ENCODE data around the gene C1QTNF12. TPM values are rescaled to one million over a fixed set of nuclear protein-coding genes. Genes with fewer than 3 reads are reported as not detected.

The C1QTNF12 gene
- polyA plus RNA-seq, 1 experiment, result 0.21 TPM

DNA sequence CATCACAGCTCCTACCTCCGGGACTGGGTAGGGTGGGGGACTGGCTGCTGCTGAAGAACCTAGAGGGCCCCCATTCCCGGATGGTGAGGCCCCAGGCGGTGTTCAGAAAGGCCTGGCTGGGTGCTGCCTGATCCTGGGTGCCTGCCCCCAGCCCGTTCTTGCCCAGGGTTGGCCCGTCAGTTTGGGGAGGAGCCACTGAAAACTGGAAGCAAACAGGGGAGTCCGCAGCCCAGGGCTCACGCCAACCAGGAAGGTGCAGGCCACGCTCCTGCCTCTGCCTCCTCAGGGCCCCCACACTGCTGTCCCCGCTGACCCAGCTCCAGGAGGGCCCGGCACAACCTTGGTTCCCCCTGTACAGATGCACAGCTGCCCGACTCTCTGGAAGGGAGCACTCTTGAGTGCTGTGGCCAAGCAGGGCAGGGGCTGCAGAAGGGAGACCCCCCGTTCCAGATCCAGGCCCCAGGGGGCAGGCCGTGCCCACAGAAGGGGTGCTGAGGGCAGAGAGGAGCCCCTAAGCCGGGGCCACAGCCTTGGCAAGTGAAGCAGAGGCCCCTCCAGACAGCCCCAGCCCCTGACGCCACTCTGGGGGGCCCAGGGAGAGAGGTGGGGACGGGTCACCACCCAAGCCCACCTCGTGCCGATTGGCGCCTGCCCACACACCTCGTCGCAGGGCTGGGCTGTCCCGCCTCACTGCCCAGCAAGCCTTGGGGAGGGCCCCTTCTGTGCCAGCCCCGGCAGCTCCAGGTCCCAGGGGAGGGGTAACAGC is 5.5 kb downstream of the C1QTNF12 start:
- Histone ChIP-seq H3K27ac (ENCODE audit: low read depth, low read length) (no peak overlapping the region), H3K4me3 (ENCODE audit: low read depth, low read length) (peak overlapping the region; percentile 31), H3K9me3 (ENCODE audit: control insufficient read depth, insufficient read depth, low read length) (no peaks in the 10 kb centered on the region; the same call in 1 of the 2 replicates), H3K27me3 (ENCODE audit: control insufficient read depth, insufficient read depth, low read length) (no peaks in the 10 kb centered on the region)
- TF ChIP-seq, protein P1, sequence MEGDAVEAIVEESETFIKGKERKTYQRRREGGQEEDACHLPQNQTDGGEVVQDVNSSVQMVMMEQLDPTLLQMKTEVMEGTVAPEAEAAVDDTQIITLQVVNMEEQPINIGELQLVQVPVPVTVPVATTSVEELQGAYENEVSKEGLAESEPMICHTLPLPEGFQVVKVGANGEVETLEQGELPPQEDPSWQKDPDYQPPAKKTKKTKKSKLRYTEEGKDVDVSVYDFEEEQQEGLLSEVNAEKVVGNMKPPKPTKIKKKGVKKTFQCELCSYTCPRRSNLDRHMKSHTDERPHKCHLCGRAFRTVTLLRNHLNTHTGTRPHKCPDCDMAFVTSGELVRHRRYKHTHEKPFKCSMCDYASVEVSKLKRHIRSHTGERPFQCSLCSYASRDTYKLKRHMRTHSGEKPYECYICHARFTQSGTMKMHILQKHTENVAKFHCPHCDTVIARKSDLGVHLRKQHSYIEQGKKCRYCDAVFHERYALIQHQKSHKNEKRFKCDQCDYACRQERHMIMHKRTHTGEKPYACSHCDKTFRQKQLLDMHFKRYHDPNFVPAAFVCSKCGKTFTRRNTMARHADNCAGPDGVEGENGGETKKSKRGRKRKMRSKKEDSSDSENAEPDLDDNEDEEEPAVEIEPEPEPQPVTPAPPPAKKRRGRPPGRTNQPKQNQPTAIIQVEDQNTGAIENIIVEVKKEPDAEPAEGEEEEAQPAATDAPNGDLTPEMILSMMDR (IDR thresholded peaks at IDR 0.05; ENCODE audit: low read depth, low read length), result no peak
- CTCF ChIA-PET, result interaction anchor here (0.6 to 1.4 kb wide), 2 partner anchors 117 to 119 kb away, joined by 3 to 5 read pairs; no protein-coding TSS in a partner anchor
- POLR2A ChIA-PET, result interaction anchor here (0.6 kb wide), 1 partner anchor 10 kb away, joined by 3 read pairs; no protein-coding TSS in a partner anchor
- DNase-seq (ENCODE audit: low read depth, low spot score), result no peak

DNA sequence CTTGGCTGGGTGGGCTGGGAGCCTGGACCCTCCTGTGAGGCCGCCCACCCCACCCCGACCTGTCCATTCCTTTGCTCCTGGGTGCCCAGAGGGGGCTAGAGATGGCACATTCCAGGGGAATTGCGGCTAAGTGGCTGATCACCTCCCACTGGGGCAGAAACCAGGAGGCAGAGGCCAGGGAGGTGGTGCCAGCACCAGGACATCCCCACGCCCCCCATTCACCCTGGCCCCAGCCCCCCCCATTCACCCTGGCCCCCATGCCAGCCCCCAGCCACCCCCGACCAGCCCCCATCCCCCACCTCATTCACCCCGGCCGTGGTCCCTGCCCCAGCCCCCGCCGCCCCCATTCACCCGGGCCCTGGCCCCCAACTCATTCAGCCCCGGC is 6.2 kb downstream of the C1QTNF12 start:
- no peak for DNase-seq (ENCODE audit: low read depth, low spot score)
- TF ChIP-seq, protein P1 (IDR thresholded peaks at IDR 0.05; ENCODE audit: low read depth, low read length), result no peak
- H3K27me3 ChIP-seq (ENCODE audit: control insufficient read depth, insufficient read depth, low read length), result no peaks in the 10 kb centered on the region
- CTCF ChIA-PET, result interaction anchor here (1.4 kb wide), 1 partner anchor 118 kb away, joined by 5 read pairs; no protein-coding TSS in a partner anchor
- H3K27ac ChIP-seq (ENCODE audit: low read depth, low read length), result no peak overlapping the region
- no peaks in the 10 kb centered on the region; the same call in 1 of the 2 replicates for H3K9me3 ChIP-seq (ENCODE audit: control insufficient read depth, insufficient read depth, low read length)
- POLR2A ChIA-PET, result no interaction called here
- no peak overlapping the region for H3K4me3 ChIP-seq (ENCODE audit: low read depth, low read length)

DNA sequence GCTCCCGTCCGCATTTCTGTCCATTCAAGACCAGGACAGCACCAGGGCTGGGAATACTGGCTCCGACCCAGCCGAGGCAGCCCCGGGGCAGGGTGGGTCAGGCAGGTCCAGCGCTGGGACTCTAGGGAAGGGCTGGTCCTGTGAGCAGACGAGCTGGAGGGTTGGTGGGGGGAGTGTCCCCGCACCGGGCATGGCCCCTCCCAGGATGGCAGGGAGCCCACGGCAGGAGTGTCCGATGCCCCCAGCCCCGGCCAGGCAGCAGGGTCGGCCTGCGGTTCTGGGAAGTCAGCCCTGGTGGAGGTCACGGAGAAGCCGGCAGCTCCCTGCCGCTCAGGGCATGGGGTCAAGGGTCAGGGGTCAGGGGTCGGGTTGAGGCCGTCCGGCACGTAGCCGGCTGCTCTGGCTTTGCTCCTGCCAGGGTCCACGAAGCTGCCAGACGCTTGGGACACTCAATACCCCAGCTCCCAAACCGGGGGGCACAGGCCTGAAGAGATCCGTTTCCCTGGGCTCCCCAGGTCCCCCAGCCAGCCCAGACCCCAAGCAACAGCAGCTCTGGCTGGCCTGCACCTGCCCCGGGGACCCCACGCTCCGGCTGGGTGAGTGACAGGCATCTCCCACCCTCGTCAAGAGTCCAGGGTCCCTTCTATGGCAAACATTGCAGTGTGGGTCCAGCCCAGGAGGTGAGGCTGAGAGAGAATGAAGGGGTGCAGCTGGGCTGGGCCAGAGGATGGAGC is 6.7 kb downstream of the C1QTNF12 start:
- ChIA-PET CTCF (interaction anchor here (1.1 to 1.4 kb wide), 2 partner anchors 11 to 118 kb away, joined by 4 to 5 read pairs; no protein-coding TSS in a partner anchor), POLR2A (interaction anchor here (0.5 kb wide), 1 partner anchor 201 kb away, joined by 5 read pairs; no protein-coding TSS in a partner anchor)

GRCh38 chr1:1239227-1239613 is 7.3 kb downstream of the C1QTNF12 start:
- no peak overlapping the region for H3K27ac ChIP-seq (ENCODE audit: low read depth, low read length)
- H3K27me3 ChIP-seq (ENCODE audit: control insufficient read depth, insufficient read depth, low read length), result no peaks in the 10 kb centered on the region
- DNase-seq (ENCODE audit: low read depth, low spot score), result no peak
- no peak overlapping the region for H3K4me3 ChIP-seq (ENCODE audit: low read depth, low read length)
- peaks cover 4% of the 10 kb centered on the region; the same call in 1 of the 2 replicates for H3K9me3 ChIP-seq (ENCODE audit: control insufficient read depth, insufficient read depth, low read length)
- CTCF ChIA-PET, result interaction anchor here (1.1 to 1.4 kb wide), 2 partner anchors 11 to 117 kb away, joined by 4 to 5 read pairs; no protein-coding TSS in a partner anchor
- POLR2A ChIA-PET, result no interaction called here
- TF ChIP-seq, protein P1 (IDR thresholded peaks at IDR 0.05; ENCODE audit: low read depth, low read length), result no peak

More for the DNA sequence above, 6.7 kb downstream of the C1QTNF12 start:
- TF ChIP-seq, protein P1 (IDR thresholded peaks at IDR 0.05; ENCODE audit: low read depth, low read length), result no peak
- H3K9me3 ChIP-seq (ENCODE audit: control insufficient read depth, insufficient read depth, low read length), result no peaks in the 10 kb centered on the region; the same call in 1 of the 2 replicates
- DNase-seq (ENCODE audit: low read depth, low spot score), result no peak
- H3K27ac ChIP-seq (ENCODE audit: low read depth, low read length), result no peak overlapping the region
- no peaks in the 10 kb centered on the region for H3K27me3 ChIP-seq (ENCODE audit: control insufficient read depth, insufficient read depth, low read length)
- H3K4me3 ChIP-seq (ENCODE audit: low read depth, low read length), result no peak overlapping the region
